Left ventricle myocardium inferior (tissue), 1 donor: ENCODE results near the gene DAG1. TPM values are rescaled to one million over a fixed set of nuclear protein-coding genes. Genes with fewer than 3 reads are reported as not detected.

Source experiments
- DNase-seq: peaks from one replicate; pipeline ENCODE4 v3.0.0-alpha.2; 2020
- H3K27ac ChIP-seq: fragments of 200-600 bp; replicated peaks from 2 replicates; pipeline ENCODE4 v1.8.0; 2021
- H3K27me3 ChIP-seq: fragments of 200-600 bp; 2 replicates; pipeline ENCODE4 v1.8.0; 2021; ENCODE audit warnings: low read depth
- H3K36me3 ChIP-seq: fragments of 200-600 bp; 2 replicates; pipeline ENCODE4 v1.8.0; 2021
- H3K4me1 ChIP-seq: fragments of 200-600 bp; 2 replicates; pipeline ENCODE4 v1.8.0; 2021
- H3K4me3 ChIP-seq: fragments of 200-600 bp; 2 replicates; pipeline ENCODE4 v1.8.0; 2021; ENCODE audit warnings: mild to moderate bottlenecking, moderate library complexity
- H3K9me3 ChIP-seq: fragments of 200-600 bp; replicated peaks from 2 replicates; pipeline ENCODE4 v1.8.0; 2021
- intact Hi-C: fragments of 100-400 bp; cut with micrococcal nuclease; formaldehyde crosslinking; loops from one replicate; pipeline ENCODE4 v1.11.0; 2022
- total RNA-seq: library from RNA; stranded (reverse); fragmentation: NEBNext Ultra II Directional; extraction: Animal tissue kit (Norgen Biotek cat#: 25700); gene quantifications from one replicate; pipeline ENCODE4 v1.2.1, GENCODE V29; 2021
- TF ChIP-seq, protein P1 (sequence below): fragments of 200-600 bp; IDR thresholded peaks from 2 replicates; pipeline ENCODE4 v1.8.0; 2021; ENCODE audit warnings: antibody characterized with exemption, mild to moderate bottlenecking, borderline replicate concordance
- donor health status: DM: no; HTN: yes; CAD: no; lungs with severe emphysema.

The DAG1 gene
- total RNA-seq, 1 donor from 2014 or later = 117 TPM

DNA sequence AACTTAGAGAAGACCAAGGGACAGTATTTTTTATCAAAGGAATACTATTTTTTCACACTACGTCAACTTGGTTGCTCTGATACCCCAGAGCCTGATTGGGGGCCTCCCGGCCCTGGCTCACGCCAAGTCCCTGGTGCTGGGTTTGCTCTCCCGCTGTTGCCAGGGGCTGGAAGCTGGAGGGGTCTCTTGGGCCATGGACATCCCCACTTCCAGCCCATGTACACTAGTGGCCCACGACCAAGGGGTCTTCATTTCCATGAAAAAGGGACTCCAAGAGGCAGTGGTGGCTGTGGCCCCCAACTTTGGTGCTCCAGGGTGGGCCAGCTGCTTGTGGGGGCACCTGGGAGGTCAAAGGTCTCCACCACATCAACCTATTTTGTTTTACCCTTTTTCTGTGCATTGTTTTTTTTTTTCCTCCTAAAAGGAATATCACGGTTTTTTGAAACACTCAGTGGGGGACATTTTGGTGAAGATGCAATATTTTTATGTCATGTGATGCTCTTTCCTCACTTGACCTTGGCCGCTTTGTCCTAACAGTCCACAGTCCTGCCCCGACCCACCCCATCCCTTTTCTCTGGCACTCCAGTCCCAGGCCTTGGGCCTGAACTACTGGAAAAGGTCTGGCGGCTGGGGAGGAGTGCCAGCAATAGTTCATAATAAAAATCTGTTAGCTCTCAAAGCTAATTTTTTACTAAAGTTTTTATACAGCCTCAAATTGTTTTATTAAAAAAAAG lies 63.9 kb downstream of the DAG1 start:
- H3K27me3 ChIP-seq = no peaks in the 10 kb centered on the region
- no peaks in the 10 kb centered on the region for H3K9me3 ChIP-seq
- H3K4me3 ChIP-seq = no peak overlapping the region
- peak overlapping the region; percentile 39 for H3K27ac ChIP-seq
- no peak for DNase-seq
- intact Hi-C loops = no loop called here
- H3K36me3 ChIP-seq = peaks cover 36% of the 10 kb centered on the region
- TF ChIP-seq, protein P1, sequence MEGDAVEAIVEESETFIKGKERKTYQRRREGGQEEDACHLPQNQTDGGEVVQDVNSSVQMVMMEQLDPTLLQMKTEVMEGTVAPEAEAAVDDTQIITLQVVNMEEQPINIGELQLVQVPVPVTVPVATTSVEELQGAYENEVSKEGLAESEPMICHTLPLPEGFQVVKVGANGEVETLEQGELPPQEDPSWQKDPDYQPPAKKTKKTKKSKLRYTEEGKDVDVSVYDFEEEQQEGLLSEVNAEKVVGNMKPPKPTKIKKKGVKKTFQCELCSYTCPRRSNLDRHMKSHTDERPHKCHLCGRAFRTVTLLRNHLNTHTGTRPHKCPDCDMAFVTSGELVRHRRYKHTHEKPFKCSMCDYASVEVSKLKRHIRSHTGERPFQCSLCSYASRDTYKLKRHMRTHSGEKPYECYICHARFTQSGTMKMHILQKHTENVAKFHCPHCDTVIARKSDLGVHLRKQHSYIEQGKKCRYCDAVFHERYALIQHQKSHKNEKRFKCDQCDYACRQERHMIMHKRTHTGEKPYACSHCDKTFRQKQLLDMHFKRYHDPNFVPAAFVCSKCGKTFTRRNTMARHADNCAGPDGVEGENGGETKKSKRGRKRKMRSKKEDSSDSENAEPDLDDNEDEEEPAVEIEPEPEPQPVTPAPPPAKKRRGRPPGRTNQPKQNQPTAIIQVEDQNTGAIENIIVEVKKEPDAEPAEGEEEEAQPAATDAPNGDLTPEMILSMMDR = no peak
- H3K4me1 ChIP-seq = peaks cover 20% of the 10 kb centered on the region

DNA sequence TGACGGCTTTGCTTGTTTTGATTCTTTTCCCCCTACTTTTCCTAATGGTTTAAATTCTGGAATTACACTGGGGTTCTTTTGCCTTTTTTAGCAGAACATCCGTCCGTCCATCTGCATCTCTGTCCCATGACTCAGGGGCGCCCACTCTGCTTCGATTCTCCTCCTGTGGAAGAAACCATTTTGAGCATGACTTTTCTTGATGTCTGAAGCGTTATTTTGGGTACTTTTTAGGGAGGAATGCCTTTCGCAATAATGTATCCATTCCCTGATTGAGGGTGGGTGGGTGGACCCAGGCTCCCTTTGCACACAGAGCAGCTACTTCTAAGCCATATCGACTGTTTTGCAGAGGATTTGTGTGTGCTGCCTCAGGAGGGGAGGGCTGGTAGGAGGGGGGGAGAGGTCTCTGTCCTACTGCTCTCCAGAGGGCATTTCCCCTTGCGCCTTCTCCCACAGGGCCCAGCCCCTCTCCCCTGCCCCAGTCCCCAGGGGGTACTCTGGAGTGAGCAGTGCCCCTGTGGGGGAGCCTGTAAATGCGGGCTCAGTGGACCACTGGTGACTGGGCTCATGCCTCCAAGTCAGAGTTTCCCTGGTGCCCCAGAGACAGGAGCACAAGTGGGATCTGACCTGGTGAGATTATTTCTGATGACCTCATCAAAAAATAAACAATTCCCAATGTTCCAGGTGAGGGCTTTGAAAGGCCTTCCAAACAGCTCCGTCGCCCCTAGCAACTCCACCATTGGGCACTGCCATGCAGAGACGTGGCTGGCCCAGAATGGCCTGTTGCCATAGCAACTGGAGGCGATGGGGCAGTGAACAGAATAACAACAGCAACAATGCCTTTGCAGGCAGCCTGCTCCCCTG lies 64.7 kb downstream of the DAG1 start:
- no peaks in the 10 kb centered on the region for H3K27me3 ChIP-seq
- DNase-seq = no peak
- H3K27ac ChIP-seq = no peak overlapping the region
- no peaks in the 10 kb centered on the region for H3K9me3 ChIP-seq
- intact Hi-C loops = no loop called here
- H3K4me1 ChIP-seq = peaks cover 16% of the 10 kb centered on the region
- peaks cover 36% of the 10 kb centered on the region for H3K36me3 ChIP-seq
- TF ChIP-seq, protein P1 = no peak
- H3K4me3 ChIP-seq = no peak overlapping the region

DNA sequence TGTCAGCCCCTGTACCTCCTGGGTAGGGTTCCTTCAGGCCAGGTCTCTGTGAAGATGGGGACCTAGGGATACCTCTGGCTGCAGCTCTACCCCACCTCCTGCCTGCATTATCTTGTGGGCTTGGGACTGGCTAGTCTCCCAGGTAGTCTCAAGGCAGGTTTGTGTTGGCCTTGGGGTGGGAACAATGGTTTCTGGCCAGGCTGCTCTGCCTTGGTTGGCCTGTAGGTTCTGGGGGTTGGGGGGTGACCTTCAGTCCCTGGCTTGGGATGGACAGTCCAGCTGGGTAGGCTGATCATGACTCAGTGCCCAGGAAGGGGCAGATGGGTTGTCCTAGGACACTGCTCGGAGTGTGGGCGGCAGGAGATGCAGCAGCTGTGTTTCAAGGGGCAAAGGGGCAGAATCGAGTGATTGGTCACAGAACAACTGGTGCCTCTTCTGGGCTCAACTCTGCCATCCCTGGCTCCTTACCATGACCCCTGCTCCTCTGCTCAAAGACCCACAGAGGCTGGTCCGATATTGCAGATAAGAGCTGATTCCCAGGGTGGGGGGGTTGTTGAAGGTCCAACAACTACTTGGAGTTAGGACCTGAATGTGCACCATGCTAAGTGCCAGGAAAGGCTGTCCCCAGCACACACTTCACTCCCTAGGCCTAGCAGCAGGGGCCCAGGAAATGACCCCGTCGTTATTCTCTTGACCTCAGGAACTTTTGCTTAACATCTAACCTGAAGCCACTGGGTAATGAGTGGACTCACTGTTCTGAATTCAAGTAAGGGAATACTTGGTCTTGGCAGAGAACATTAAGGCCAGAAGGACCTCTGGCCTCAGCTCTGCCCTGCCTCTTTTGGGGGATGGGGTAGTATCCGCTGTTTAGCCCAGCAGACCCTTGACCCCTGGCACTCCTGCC lies 66.2 kb downstream of the DAG1 start:
- H3K4me1 ChIP-seq = peaks cover 15% of the 10 kb centered on the region
- TF ChIP-seq, protein P1 = no peak
- no peak for DNase-seq
- H3K9me3 ChIP-seq = no peaks in the 10 kb centered on the region
- H3K27ac ChIP-seq = no peak overlapping the region
- intact Hi-C loops = no loop called here
- no peak overlapping the region for H3K4me3 ChIP-seq
- H3K36me3 ChIP-seq = peaks cover 27% of the 10 kb centered on the region
- H3K27me3 ChIP-seq = no peaks in the 10 kb centered on the region

DNA sequence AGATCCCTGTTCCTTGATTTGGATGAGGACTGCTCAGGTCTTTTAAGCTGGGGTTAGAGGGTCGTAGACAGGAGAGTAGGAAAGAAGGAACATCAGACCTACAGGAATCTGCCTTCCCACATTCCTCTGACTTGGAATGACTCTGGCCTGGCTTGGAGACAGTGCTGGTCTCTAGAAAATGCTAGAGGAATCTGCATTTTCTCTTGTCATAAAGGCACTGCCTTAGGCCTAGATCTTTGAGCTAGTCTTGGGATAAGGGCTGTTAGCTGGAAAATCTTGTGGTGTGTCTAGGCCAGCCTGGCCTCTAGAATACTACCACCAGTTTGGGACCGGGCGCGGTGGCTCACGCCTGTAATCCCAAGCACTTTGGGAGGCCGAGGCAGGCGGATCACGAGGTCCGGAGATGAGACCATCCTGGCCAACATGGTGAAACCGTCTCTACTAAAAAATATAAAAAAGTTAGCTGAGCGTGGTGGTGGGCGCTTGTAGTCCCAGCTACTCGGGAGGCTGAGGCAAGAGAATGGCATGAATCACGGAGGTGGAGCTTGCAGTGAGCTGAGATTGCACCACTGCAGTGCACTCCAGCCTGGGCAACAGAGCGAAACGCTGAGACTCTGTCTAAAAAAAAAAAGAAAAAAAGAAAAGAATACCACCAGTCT lies 66.9 kb downstream of the DAG1 start:
- peaks cover 20% of the 10 kb centered on the region for H3K36me3 ChIP-seq
- H3K27me3 ChIP-seq = no peaks in the 10 kb centered on the region
- peaks cover 15% of the 10 kb centered on the region for H3K4me1 ChIP-seq
- H3K9me3 ChIP-seq = no peaks in the 10 kb centered on the region
- H3K4me3 ChIP-seq = no peak overlapping the region
- no peak overlapping the region for H3K27ac ChIP-seq
- TF ChIP-seq, protein P1 = no peak
- no peak for DNase-seq
- intact Hi-C loops = no loop called here
